Transverse colon (tissue), 3 donors: Measurements from ENCODE around the gene GGT5.
"Not testable (repeated sequence)": the region's sequence is repeated elsewhere in the genome, so short reads cannot be mapped to it uniquely, and the experiment has no call there.

Experiments
- EP300 ChIP-seq: sonication (generic); formaldehyde crosslinking; IDR thresholded peaks from one replicate; pipeline ENCODE4 v1.6.1; 2017; ENCODE audit warnings: antibody characterized with exemption, low read depth
- TF ChIP-seq, protein P1 (sequence below), 5 experiments: fragments of 200-600 bp in 3 of 5; fragments of 450-650 bp in 2 of 5; sonication (generic) in 3 of 5; IDR thresholded peaks; 1 replicate in 2 of 5; 2 replicates in 3 of 5; pipeline ENCODE4 v1.5.1; 2016 to 2017; ENCODE audit warnings: antibody characterized with exemption in 5 of 5, inconsistent platforms in 3 of 5, mild to moderate bottlenecking in 2 of 5, moderate library complexity in 1 of 5

DNA sequence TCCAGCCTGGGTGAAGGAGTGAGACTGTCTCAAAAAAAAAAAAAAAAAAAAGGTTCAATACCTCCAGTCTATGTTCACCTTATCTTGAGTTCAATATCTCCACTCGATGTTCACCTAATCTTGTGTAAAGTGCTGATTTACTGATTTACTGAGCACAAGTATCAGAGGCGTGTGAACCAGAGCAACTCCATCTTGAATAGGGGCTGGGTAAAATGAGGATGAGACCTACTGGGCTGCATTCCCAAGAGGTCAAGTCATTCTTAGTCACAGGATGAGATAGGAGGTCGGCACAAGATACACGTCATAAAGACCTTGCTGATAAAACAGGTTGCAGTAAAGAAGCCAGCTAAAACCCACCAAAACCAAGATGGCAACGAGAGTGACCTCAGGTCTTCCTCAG lies 41.0 kb downstream of the GGT5 start:
- TF ChIP-seq, protein P1, sequence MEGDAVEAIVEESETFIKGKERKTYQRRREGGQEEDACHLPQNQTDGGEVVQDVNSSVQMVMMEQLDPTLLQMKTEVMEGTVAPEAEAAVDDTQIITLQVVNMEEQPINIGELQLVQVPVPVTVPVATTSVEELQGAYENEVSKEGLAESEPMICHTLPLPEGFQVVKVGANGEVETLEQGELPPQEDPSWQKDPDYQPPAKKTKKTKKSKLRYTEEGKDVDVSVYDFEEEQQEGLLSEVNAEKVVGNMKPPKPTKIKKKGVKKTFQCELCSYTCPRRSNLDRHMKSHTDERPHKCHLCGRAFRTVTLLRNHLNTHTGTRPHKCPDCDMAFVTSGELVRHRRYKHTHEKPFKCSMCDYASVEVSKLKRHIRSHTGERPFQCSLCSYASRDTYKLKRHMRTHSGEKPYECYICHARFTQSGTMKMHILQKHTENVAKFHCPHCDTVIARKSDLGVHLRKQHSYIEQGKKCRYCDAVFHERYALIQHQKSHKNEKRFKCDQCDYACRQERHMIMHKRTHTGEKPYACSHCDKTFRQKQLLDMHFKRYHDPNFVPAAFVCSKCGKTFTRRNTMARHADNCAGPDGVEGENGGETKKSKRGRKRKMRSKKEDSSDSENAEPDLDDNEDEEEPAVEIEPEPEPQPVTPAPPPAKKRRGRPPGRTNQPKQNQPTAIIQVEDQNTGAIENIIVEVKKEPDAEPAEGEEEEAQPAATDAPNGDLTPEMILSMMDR (IDR thresholded peaks at IDR 0.05): not testable (repeated sequence)
- not testable (repeated sequence) for TF ChIP-seq EP300
